Activated CD4-positive, CD25-positive, alpha-beta regulatory T cell (primary cell): Measurements from ENCODE around the gene ZNF691.
"Not testable (repeated sequence)": the region's sequence is repeated elsewhere in the genome, so short reads cannot be mapped to it uniquely, and the experiment has no call there.

Experiments used
- DNase-seq, 4 experiments: peaks; one replicate each; lab custom pipeline; 2025; lab: John Stamatoyannopoulos, UW

Gene ZNF691

GRCh38 chr1:42832641-42833240 lies 13.7 kb upstream of the ZNF691 start:
- no peak for DNase-seq

- DNase-seq, result no peak
Measured at GRCh38 chr1:42833981-42834380, 12.4 kb upstream of the ZNF691 start.

- DNase-seq, result no peak
Measured at GRCh38 chr1:42834803-42835202, 11.6 kb upstream of the ZNF691 start.

- DNase-seq, result no peak
Measured at GRCh38 chr1:42835422-42835821, 11.0 kb upstream of the ZNF691 start.

GRCh38 chr1:42837709-42838108 lies 8.7 kb upstream of the ZNF691 start:
- no peak for DNase-seq

GRCh38 chr1:42838482-42839190 lies 7.8 kb upstream of the ZNF691 start:
- no peak for DNase-seq

GRCh38 chr1:42841010-42841409 lies 5.4 kb upstream of the ZNF691 start:
- DNase-seq, result no peak

GRCh38 chr1:42841440-42842147 lies 4.8 kb upstream of the ZNF691 start:
- DNase-seq, result no peak

- DNase-seq, result no peak
Measured at GRCh38 chr1:42844592-42845140, 1.7 kb upstream of the ZNF691 start.

GRCh38 chr1:42845193-42845592 lies 1.2 kb upstream of the ZNF691 start:
- no peak for DNase-seq

- DNase-seq, result no peak
Measured at GRCh38 chr1:42845866-42846256, 552 bp upstream of the ZNF691 start.

GRCh38 chr1:42847111-42847595 lies 740 bp downstream of the ZNF691 start:
- no peak for DNase-seq

- no peak for DNase-seq
Measured at GRCh38 chr1:42847721-42848460, 1.5 kb downstream of the ZNF691 start.

- DNase-seq, result no peak
Measured at GRCh38 chr1:42848823-42849537, 2.6 kb downstream of the ZNF691 start.

- DNase-seq, result no peak
Measured at GRCh38 chr1:42849944-42850343, 3.5 kb downstream of the ZNF691 start.

GRCh38 chr1:42851420-42851819 lies 5.0 kb downstream of the ZNF691 start:
- DNase-seq, result no peak

- DNase-seq, result no peak
Measured at GRCh38 chr1:42851960-42852607, 5.7 kb downstream of the ZNF691 start.

- no peak for DNase-seq
Measured at GRCh38 chr1:42852608-42852980, 6.2 kb downstream of the ZNF691 start.

GRCh38 chr1:42853116-42853884 lies 6.9 kb downstream of the ZNF691 start:
- no peak for DNase-seq

- not testable (repeated sequence) for DNase-seq
Measured at GRCh38 chr1:42856554-42856953, 10.1 kb downstream of the ZNF691 start.
